ENCODE measurements around the gene HSBP1. TPM values are rescaled to one million over a fixed set of nuclear protein-coding genes. Genes with fewer than 3 reads are reported as not detected.

Gene HSBP1
- total and polyA plus RNA-seq, 9 donors: 17.0 to 139 (median 94.0) TPM

DNA sequence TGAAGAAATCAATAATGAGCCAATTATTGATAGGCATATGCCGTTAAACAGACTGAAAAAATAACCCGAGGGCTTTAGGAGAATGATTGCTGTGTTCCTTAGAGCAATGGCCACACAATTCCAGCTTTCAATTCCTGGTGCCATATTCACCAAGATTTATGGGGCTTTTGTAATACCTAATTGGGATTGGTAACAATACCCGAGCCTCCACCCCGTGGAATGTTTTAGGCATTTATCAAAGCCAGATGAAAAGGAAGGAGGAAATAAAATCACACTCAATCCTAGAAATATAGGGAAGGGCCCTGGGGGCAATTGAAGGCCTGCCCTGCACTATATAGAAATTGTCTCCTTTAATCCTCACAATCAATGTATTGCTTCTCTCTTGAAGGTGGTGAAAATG, 49.0 kb downstream of the HSBP1 start:
- intact Hi-C loops (cut with DNase I): no loop called here
- 67 to 74% (median 70%) methylated on average over 4 of the region's 4 CpGs for WGBS, 3 donors
- DNase-seq: no peak
- H3K27ac ChIP-seq: no peak overlapping the region
- H3K4me1 ChIP-seq (ENCODE audit: insufficient read depth): no peaks in the 10 kb centered on the region
- no peak overlapping the region for H3K4me3 ChIP-seq
- H3K27me3 ChIP-seq: no peaks in the 10 kb centered on the region
- TF ChIP-seq EP300 (IDR thresholded peaks at IDR 0.05): no peak
- no peak for TF ChIP-seq POLR2A (IDR thresholded peaks at IDR 0.05)
- TF ChIP-seq, protein P1, sequence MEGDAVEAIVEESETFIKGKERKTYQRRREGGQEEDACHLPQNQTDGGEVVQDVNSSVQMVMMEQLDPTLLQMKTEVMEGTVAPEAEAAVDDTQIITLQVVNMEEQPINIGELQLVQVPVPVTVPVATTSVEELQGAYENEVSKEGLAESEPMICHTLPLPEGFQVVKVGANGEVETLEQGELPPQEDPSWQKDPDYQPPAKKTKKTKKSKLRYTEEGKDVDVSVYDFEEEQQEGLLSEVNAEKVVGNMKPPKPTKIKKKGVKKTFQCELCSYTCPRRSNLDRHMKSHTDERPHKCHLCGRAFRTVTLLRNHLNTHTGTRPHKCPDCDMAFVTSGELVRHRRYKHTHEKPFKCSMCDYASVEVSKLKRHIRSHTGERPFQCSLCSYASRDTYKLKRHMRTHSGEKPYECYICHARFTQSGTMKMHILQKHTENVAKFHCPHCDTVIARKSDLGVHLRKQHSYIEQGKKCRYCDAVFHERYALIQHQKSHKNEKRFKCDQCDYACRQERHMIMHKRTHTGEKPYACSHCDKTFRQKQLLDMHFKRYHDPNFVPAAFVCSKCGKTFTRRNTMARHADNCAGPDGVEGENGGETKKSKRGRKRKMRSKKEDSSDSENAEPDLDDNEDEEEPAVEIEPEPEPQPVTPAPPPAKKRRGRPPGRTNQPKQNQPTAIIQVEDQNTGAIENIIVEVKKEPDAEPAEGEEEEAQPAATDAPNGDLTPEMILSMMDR (IDR thresholded peaks at IDR 0.05): no peak
- H3K36me3 ChIP-seq: no peaks in the 10 kb centered on the region
- no peaks in the 10 kb centered on the region for H3K9me3 ChIP-seq

DNA sequence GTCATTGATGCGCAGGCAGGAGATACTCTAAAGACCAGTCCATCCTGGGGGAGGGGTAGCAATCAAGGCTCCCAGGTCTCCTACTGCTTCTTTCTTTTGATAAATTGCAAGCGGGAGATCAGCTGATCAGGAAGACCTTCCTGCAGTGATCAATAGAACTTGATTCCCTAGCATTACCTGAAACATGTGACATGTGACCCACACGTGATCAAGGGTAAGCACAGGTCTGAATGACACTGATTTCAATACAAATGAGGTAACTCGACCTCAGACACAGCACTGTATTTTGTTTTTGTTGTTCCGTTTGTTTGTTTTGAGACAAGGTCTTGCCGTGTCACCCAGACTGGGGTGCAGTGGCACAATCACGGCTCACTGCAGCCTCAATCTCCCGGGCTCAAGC, 51.5 kb downstream of the HSBP1 start:
- H3K27ac ChIP-seq: no peak overlapping the region
- H3K27me3 ChIP-seq: no peaks in the 10 kb centered on the region
- 72 to 79% (median 74%) methylated on average over 8 of the region's 8 CpGs for WGBS, 3 donors
- H3K4me3 ChIP-seq: no peak overlapping the region
- no peaks in the 10 kb centered on the region for H3K9me3 ChIP-seq
- TF ChIP-seq EP300 (IDR thresholded peaks at IDR 0.05): no peak
- TF ChIP-seq POLR2A (IDR thresholded peaks at IDR 0.05): no peak
- TF ChIP-seq, protein P1 (IDR thresholded peaks at IDR 0.05): no peak
- no peaks in the 10 kb centered on the region for H3K36me3 ChIP-seq
- no peak for DNase-seq
- intact Hi-C loops (cut with DNase I): no loop called here
- H3K4me1 ChIP-seq (ENCODE audit: insufficient read depth): no peaks in the 10 kb centered on the region

DNA sequence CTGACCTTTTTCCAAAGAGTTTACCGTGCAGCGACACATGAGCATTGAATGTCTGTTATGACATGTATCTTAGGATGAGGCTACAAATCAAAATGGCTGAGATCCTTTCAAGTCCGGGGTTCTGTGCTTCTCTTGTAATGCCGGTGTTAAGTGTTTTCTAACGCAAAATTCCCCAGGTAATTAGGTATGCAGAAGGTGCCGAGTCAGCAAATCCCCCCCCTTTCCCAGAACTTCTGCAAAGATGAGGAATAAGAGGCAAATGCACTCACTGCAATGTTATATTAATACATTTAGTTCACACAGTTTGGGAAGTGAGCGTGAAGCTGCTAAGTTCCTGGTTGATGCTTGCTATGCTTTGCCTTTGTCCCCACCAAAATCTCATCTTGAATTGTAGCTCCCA, 54.9 kb downstream of the HSBP1 start:
- Histone ChIP-seq H3K4me1 (ENCODE audit: insufficient read depth) (no peaks in the 10 kb centered on the region), H3K4me3 (no peak overlapping the region), H3K36me3 (no peaks in the 10 kb centered on the region), H3K27me3 (no peaks in the 10 kb centered on the region), H3K9me3 (no peaks in the 10 kb centered on the region), H3K27ac (no peak overlapping the region)
- 82 to 86% (median 85%) methylated on average over 7 of the region's 7 CpGs for WGBS, 3 donors
- intact Hi-C loops (cut with DNase I): no loop called here
- no peak for TF ChIP-seq EP300 (IDR thresholded peaks at IDR 0.05)
- no peak for DNase-seq

DNA sequence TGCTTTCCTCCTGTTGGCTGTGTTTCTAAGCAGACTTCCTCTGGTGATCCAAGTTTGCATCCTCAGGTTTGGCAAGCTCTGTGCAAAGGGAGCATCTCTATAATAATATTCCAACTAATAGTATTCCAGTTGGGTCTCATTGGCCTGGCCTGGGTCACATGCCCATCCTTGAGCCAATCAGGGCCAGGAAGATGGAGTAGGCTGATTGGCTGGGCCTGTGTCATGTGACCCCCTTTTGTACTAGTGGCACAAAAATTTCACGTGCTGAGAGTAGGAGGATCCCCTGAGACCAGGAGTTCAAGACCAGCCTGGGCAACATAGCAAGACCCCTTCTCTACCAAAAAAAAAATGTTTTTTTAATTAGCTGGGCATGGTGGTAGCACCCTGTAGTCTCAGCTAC, 55.9 kb downstream of the HSBP1 start:
- TF ChIP-seq POLR2A (IDR thresholded peaks at IDR 0.05) (no peak), EP300 (IDR thresholded peaks at IDR 0.05) (no peak)
- TF ChIP-seq, protein P1 (IDR thresholded peaks at IDR 0.05): no peak
- no peak for DNase-seq
- 75 to 84% (median 78%) methylated on average over 1 of the region's 1 CpG for WGBS, 3 donors
- intact Hi-C loops (cut with DNase I): no loop called here
- H3K36me3 ChIP-seq: no peaks in the 10 kb centered on the region
- H3K27me3 ChIP-seq: no peaks in the 10 kb centered on the region
- H3K27ac ChIP-seq: no peak overlapping the region
- H3K4me3 ChIP-seq: no peak overlapping the region
- H3K4me1 ChIP-seq (ENCODE audit: insufficient read depth): no peaks in the 10 kb centered on the region
- H3K9me3 ChIP-seq: no peaks in the 10 kb centered on the region

Other genes with a start within 250 kb of the HSBP1 start
- 10 to 100 TPM in 2 of 7 donors, 1 to 10 TPM in 5; 6.8 to 11.8 (median 8.8) TPM for gene MLYCD, start 91.1 kb downstream of the HSBP1 start, total RNA-seq
- gene MLYCD, start 91.1 kb downstream of the HSBP1 start, polyA plus RNA-seq: 1 to 10 TPM; 4.4 to 4.6 TPM
- 1 to 10 TPM; 2.0 to 9.3 (median 5.4) TPM for gene OSGIN1, start 145.3 kb downstream of the HSBP1 start, total RNA-seq
- gene OSGIN1, start 145.3 kb downstream of the HSBP1 start, polyA plus RNA-seq: 1 to 10 TPM in 1 of 2 donors, under 1 TPM in 1; 0.65 to 5.5 TPM
- under 1 TPM in 3 of 7 donors, not detected in 4; 0.20 to 0.50 (median 0.37) TPM for gene NECAB2, start 160.3 kb downstream of the HSBP1 start, total RNA-seq
- 1 to 10 TPM in 1 of 2 donors, under 1 TPM in 1; 0.65 to 1.6 TPM for gene NECAB2, start 160.3 kb downstream of the HSBP1 start, polyA plus RNA-seq
- under 1 TPM in 2 of 7 donors, not detected in 5; 0.62 to 0.66 TPM for gene SLC38A8, start 234.8 kb downstream of the HSBP1 start, total RNA-seq
- under 1 TPM in 1 of 2 donors, not detected in 1; 0.98 TPM for gene SLC38A8, start 234.8 kb downstream of the HSBP1 start, polyA plus RNA-seq